IgD-negative memory B cell (primary cell): ENCODE measurements around the gene ELF3. TPM values are rescaled to one million over a fixed set of nuclear protein-coding genes. Genes with fewer than 3 reads are reported as not detected.
A peak's percentile ranks its signal among the peaks of the same experiment; 100 is the strongest.
"Not testable (repeated sequence)": the region's sequence is repeated elsewhere in the genome, so short reads cannot be mapped to it uniquely, and the experiment has no call there.

Experiments
- H3K27ac Mint-ChIP-seq, 3 donors: one replicate each; pipeline ENCODE4 v1.8.0; 2020 to 2022; ENCODE audit warnings: mild to moderate bottlenecking in 3 of 3, mixed read lengths in 3 of 3, moderate library complexity in 1 of 3
- H3K27me3 Mint-ChIP-seq: one replicate; pipeline ENCODE4 v1.8.0; 2021; ENCODE audit warnings: mixed read lengths
- H3K36me3 Mint-ChIP-seq: one replicate; pipeline ENCODE4 v1.8.0; 2020; ENCODE audit warnings: mild to moderate bottlenecking, mixed read lengths
- H3K4me1 Mint-ChIP-seq, 3 donors: one replicate each; pipeline ENCODE4 v1.8.0; 2020 to 2022; ENCODE audit warnings: mixed read lengths in 3 of 3, mild to moderate bottlenecking in 1 of 3
- H3K4me3 Mint-ChIP-seq, 4 donors: one replicate each; pipeline ENCODE4 v1.8.0; 2020 to 2022; ENCODE audit warnings: mild to moderate bottlenecking in 4 of 4, mixed read lengths in 4 of 4, moderate library complexity in 3 of 4
- H3K9me3 Mint-ChIP-seq, 3 donors: one replicate each; pipeline ENCODE4 v1.8.0; 2020 to 2021; ENCODE audit warnings: mixed read lengths in 3 of 3, mild to moderate bottlenecking in 1 of 3
- polyA plus RNA-seq: library from polyadenylated mRNA; unstranded; fragments of 300-500 nt; fragmentation: Illumina TruSeq; gene quantifications from one replicate; pipeline ENCODE4 v1.2.3, GENCODE V29; 2021

The ELF3 gene
- not detected for polyA plus RNA-seq

- Mint-ChIP-seq H3K9me3 (no peaks in the 10 kb centered on the region), H3K4me1 (peaks cover 2 to 4% (median 3%) of the 10 kb centered on the region in 3 donors), H3K4me3 (no peak within 1 kb of the TSS), H3K27me3 (no peaks in the 10 kb centered on the region), H3K27ac (peak within 1 kb of the TSS in 1 of 3 donors; percentile 76), H3K36me3 (peaks cover 10% of the 10 kb centered on the region)
These were observed at the start of gene ELF3 for GRCh38 chr1:202010180-202011015. Gene ELF3, plus strand, starts transcription at chr1:202010587. Its CDS starts 550 bp downstream, at chr1:202011137.

GRCh38 chr1:201962382-201962781 is 48.0 kb upstream of the ELF3 start:
- H3K4me3 Mint-ChIP-seq, H3K36me3 Mint-ChIP-seq, H3K9me3 Mint-ChIP-seq, H3K27me3 Mint-ChIP-seq, H3K27ac Mint-ChIP-seq, H3K4me1 Mint-ChIP-seq: not testable (repeated sequence)

- Mint-ChIP-seq H3K36me3 (no peaks in the 10 kb centered on the region), H3K9me3 (no peaks in the 10 kb centered on the region), H3K27me3 (no peaks in the 10 kb centered on the region), H3K4me3 (no peak overlapping the region), H3K27ac (no peak overlapping the region), H3K4me1 (peaks cover 0 to 2% (median 1%) of the 10 kb centered on the region in 3 donors)
These were observed 46.1 kb upstream of the ELF3 start for GRCh38 chr1:201964261-201964660.

- no peak overlapping the region for H3K4me3 Mint-ChIP-seq
- no peak overlapping the region for H3K27ac Mint-ChIP-seq
- H3K36me3 Mint-ChIP-seq: no peaks in the 10 kb centered on the region
- peaks cover 0 to 2% (median 1%) of the 10 kb centered on the region in 3 donors for H3K4me1 Mint-ChIP-seq
- H3K9me3 Mint-ChIP-seq: no peaks in the 10 kb centered on the region
- H3K27me3 Mint-ChIP-seq: no peaks in the 10 kb centered on the region
These were observed 44.2 kb upstream of the ELF3 start for GRCh38 chr1:201966171-201966570.

- Mint-ChIP-seq H3K27me3 (no peaks in the 10 kb centered on the region), H3K4me1 (peaks cover 0 to 2% (median 1%) of the 10 kb centered on the region in 3 donors), H3K36me3 (no peaks in the 10 kb centered on the region), H3K9me3 (no peaks in the 10 kb centered on the region), H3K27ac (peak overlapping the region in 1 of 3 donors; percentile 80), H3K4me3 (no peak overlapping the region)
These were observed 42.0 kb upstream of the ELF3 start for GRCh38 chr1:201968202-201968925.

- Mint-ChIP-seq H3K4me3 (no peak overlapping the region), H3K27ac (no peak overlapping the region), H3K36me3 (no peaks in the 10 kb centered on the region), H3K4me1 (peaks cover 0 to 2% (median 1%) of the 10 kb centered on the region in 3 donors), H3K9me3 (no peaks in the 10 kb centered on the region), H3K27me3 (no peaks in the 10 kb centered on the region)
These were observed 39.8 kb upstream of the ELF3 start for GRCh38 chr1:201970334-201971159.

GRCh38 chr1:201982082-201982622 is 28.2 kb upstream of the ELF3 start:
- peak overlapping the region; percentile 93 to 100 (median 95) for H3K4me3 Mint-ChIP-seq
- H3K27ac Mint-ChIP-seq: peak overlapping the region in 2 of 3 donors; percentile 61 to 96
- H3K36me3 Mint-ChIP-seq: peaks cover 1% of the 10 kb centered on the region
- H3K4me1 Mint-ChIP-seq: peaks cover 14 to 20% (median 15%) of the 10 kb centered on the region in 3 donors
- H3K9me3 Mint-ChIP-seq: no peaks in the 10 kb centered on the region
- H3K27me3 Mint-ChIP-seq: no peaks in the 10 kb centered on the region

- Mint-ChIP-seq H3K27me3 (no peaks in the 10 kb centered on the region), H3K27ac (peak within 1 kb of the TSS; percentile 61 to 96 (median 90)), H3K4me3 (peak within 1 kb of the TSS; percentile 93 to 100 (median 96)), H3K36me3 (peaks cover 1% of the 10 kb centered on the region), H3K4me1 (peaks cover 14 to 20% (median 15%) of the 10 kb centered on the region in 3 donors), H3K9me3 (no peaks in the 10 kb centered on the region)
These were observed 27.6 kb upstream of the ELF3 start, which contains the start of gene RNPEP for GRCh38 chr1:201982623-201983379. Gene RNPEP, plus strand, starts transcription at chr1:201982648. Its CDS starts 19 bp downstream, at chr1:201982667.

- peaks cover 1% of the 10 kb centered on the region for H3K36me3 Mint-ChIP-seq
- no peaks in the 10 kb centered on the region for H3K9me3 Mint-ChIP-seq
- peaks cover 14 to 20% (median 15%) of the 10 kb centered on the region in 3 donors for H3K4me1 Mint-ChIP-seq
- H3K4me3 Mint-ChIP-seq: peak overlapping the region; percentile 89 to 98 (median 93)
- H3K27ac Mint-ChIP-seq: peak overlapping the region; percentile 18 to 91 (median 90)
- no peaks in the 10 kb centered on the region for H3K27me3 Mint-ChIP-seq
These were observed 27.0 kb upstream of the ELF3 start for GRCh38 chr1:201983380-201983805.

GRCh38 chr1:201984446-201984845 is 25.9 kb upstream of the ELF3 start:
- H3K4me3 Mint-ChIP-seq: peak overlapping the region in 2 of 4 donors; percentile 34 to 89
- no peaks in the 10 kb centered on the region for H3K9me3 Mint-ChIP-seq
- H3K36me3 Mint-ChIP-seq: peaks cover 1% of the 10 kb centered on the region
- H3K27ac Mint-ChIP-seq: no peak overlapping the region
- H3K27me3 Mint-ChIP-seq: no peaks in the 10 kb centered on the region
- H3K4me1 Mint-ChIP-seq: peaks cover 14 to 20% (median 15%) of the 10 kb centered on the region in 3 donors

GRCh38 chr1:201985355-201985754 is 25.0 kb upstream of the ELF3 start:
- H3K4me3 Mint-ChIP-seq: peak overlapping the region in 2 of 4 donors; percentile 44 to 59
- H3K36me3 Mint-ChIP-seq: no peaks in the 10 kb centered on the region
- peaks cover 14 to 20% (median 15%) of the 10 kb centered on the region in 3 donors for H3K4me1 Mint-ChIP-seq
- no peaks in the 10 kb centered on the region for H3K9me3 Mint-ChIP-seq
- H3K27ac Mint-ChIP-seq: no peak overlapping the region
- H3K27me3 Mint-ChIP-seq: no peaks in the 10 kb centered on the region

- Mint-ChIP-seq H3K4me3 (no peak overlapping the region), H3K4me1 (peaks cover under 1 to 9% (median 3%) of the 10 kb centered on the region in 3 donors), H3K36me3 (peaks cover 4% of the 10 kb centered on the region), H3K27me3 (no peaks in the 10 kb centered on the region), H3K27ac (peak overlapping the region in 1 of 3 donors; percentile 27), H3K9me3 (no peaks in the 10 kb centered on the region)
These were observed 21.8 kb upstream of the ELF3 start for GRCh38 chr1:201988601-201989000.

GRCh38 chr1:201989354-201990128 is 20.8 kb upstream of the ELF3 start:
- H3K9me3 Mint-ChIP-seq: no peaks in the 10 kb centered on the region
- H3K4me1 Mint-ChIP-seq: peaks cover 0 to 2% (median 2%) of the 10 kb centered on the region in 3 donors
- H3K27ac Mint-ChIP-seq: no peak overlapping the region
- no peaks in the 10 kb centered on the region for H3K27me3 Mint-ChIP-seq
- no peak overlapping the region for H3K4me3 Mint-ChIP-seq
- peaks cover 4% of the 10 kb centered on the region for H3K36me3 Mint-ChIP-seq
